ENCODE data around the gene OR56A5.

GRCh38 chr11:5930614-5931013 lies 37.7 kb downstream of the OR56A5 start:
- no peak for TF ChIP-seq EZH2 (IDR thresholded peaks at IDR 0.05)
- TF ChIP-seq POLR2AphosphoS5 (IDR thresholded peaks at IDR 0.05; ENCODE audit: borderline replicate concordance, low read depth, low read length), result no peak
- no peak for TF ChIP-seq FOXP2 (optimal IDR thresholded peaks at IDR 0.05; ENCODE audit: control extremely low read depth, extremely low read length, insufficient read depth)
